Amniotic epithelial cell (primary cell): ENCODE measurements around the gene UBE2O.

ENCODE experiments used
- DNase-seq: peaks from one replicate; pipeline ENCODE4 v3.0.0-alpha.2; 2010; ENCODE audit warnings: low read depth

Gene UBE2O

DNA sequence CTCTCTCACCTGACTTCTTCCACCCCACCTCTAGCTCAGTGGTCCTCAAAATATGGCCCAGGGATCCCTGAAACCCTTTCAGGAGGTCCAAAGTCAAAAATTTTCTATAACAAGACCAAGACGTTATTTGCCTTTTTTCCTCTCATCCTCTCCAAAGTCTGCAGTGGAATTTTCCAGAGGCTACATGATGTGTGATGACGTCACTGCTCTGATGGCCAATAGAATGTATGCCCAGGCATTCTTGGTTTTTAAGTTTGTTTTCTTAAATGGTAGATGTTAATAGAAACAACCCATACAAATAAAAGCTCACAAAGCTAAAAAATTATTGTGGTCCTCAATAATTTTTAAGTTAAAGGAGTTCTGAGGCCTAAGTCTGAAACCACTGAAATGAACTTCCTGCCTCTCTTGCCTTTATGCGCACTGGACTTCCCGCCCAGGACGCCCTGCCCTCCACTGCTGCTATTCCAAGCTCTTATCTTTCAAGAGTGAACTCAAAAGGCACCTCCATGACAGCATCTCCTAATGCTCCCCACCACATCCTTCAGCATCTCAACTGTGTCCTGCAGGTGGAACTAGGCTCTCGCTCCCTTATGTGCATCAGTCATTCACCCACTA lies 13.5 kb downstream of the UBE2O start:
- no peak for DNase-seq

GRCh38 chr17:76438906-76439305 lies 14.0 kb downstream of the UBE2O start:
- DNase-seq, result no peak

DNA sequence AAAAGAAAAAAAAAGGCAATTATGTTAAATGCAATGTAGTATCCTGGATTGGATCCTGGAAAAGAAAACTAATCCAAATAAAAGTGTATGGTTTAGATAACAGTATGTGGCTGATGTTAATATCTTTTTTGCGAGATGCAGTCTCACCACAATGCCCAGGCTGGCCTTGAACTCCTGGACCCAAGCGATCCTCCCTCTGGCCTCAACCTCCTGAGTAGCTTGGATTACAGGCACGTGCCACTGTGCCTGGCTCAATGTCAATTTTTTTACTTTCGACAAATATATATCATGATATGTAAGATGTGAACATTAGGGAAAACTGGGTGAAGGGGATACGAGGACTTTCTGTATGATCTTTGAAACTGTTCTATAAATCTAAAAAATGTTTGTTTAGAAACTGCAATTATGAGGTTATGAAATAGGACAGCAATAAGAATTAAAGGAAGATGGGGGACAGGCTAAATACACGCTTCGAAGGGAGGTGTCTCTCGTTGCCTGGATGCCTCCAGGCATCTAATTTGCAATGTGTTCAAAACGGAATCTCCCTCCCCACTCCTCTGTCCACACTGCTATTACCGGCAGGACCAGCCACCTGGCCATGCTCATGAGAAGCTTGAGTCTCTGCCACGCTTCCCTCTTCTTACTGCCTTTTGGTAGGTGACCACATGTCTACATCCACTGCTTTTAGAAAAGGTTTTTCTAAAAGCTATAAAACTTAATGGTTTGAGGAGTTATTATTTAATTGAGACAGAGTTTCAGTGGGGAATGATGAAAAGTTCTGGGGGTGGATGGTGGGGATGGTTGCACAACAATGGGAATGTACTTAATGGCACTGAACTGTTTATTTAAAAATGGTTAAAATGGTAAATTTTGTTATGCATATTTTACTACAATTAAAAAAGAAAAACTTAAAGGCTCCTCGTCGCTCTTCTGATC lies 15.2 kb downstream of the UBE2O start:
- no peak for DNase-seq

GRCh38 chr17:76435751-76436150 lies 17.2 kb downstream of the UBE2O start:
- DNase-seq, result no peak

GRCh38 chr17:76434870-76435269 lies 18.1 kb downstream of the UBE2O start:
- no peak for DNase-seq

DNA sequence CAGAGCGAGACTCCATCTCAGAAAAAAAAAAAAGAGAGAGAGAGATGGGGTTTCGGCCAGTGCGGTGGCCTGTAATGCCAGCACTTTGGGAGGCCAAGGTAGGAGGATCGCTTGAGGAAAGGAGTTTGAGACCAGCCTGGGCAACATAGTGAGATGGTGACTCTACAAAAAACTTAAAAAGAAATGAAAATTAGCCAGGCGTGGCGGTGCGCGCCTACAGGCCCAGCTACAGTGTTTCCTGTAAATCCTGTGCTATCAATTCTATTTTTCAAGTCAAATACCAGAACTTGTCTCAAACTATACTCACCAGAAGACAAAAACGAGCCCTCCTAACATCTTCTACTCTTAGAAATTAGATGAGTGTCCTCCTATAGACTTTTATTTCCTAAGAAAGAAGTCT lies 19.3 kb downstream of the UBE2O start:
- DNase-seq, result no peak

GRCh38 chr17:76432712-76433336 lies 20.1 kb downstream of the UBE2O start:
- peak; percentile 31 for DNase-seq

DNA sequence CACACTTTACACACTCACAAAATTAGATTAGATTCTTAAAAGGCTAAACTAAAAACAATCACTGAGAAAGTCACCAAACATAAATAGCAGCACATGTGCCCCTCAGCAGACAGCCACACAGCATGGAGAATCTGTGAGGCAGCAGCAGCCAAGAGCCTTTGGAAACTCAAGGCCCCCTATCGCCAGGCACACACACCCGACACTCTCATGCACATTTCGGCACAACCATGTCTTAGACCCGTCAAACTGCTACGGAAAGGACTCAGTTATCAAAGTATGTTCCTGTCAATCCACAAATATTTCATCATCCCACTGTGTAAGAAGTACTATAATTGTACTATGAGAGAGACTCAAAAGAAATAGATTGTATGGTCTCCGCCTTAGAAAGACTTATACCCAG lies 20.9 kb downstream of the UBE2O start:
- no peak for DNase-seq

GRCh38 chr17:76431509-76431908 lies 21.4 kb downstream of the UBE2O start:
- no peak for DNase-seq

- peak; percentile 55 for DNase-seq
Measured at GRCh38 chr17:76428511-76428910, 24.4 kb downstream of the UBE2O start.

- DNase-seq, result peak; percentile 79
Measured at GRCh38 chr17:76427501-76428231, 25.3 kb downstream of the UBE2O start.

GRCh38 chr17:76426853-76427252 lies 26.1 kb downstream of the UBE2O start:
- no peak for DNase-seq

- DNase-seq, result no peak
Measured at GRCh38 chr17:76422860-76423259, 30.1 kb downstream of the UBE2O start.

- no peak for DNase-seq
Measured at GRCh38 chr17:76422406-76422805, 30.5 kb downstream of the UBE2O start.

DNA sequence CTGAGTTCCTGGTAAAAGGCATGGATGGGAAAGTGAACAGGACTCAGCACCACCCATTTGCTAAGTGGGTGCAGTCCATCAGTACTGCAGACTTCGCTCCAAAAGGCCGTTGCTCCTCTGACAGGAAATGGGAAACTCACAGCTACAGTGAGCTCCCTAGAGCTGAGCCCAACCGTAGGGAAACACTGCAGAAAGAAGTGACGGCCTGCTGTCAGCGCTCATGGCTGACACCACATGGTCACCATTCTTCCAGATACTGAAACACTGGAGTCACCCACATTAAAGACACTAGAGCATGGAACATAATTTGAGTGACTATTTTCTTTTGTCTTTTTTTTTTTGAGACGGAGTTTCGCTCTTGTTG lies 31.9 kb downstream of the UBE2O start:
- no peak for DNase-seq

DNA sequence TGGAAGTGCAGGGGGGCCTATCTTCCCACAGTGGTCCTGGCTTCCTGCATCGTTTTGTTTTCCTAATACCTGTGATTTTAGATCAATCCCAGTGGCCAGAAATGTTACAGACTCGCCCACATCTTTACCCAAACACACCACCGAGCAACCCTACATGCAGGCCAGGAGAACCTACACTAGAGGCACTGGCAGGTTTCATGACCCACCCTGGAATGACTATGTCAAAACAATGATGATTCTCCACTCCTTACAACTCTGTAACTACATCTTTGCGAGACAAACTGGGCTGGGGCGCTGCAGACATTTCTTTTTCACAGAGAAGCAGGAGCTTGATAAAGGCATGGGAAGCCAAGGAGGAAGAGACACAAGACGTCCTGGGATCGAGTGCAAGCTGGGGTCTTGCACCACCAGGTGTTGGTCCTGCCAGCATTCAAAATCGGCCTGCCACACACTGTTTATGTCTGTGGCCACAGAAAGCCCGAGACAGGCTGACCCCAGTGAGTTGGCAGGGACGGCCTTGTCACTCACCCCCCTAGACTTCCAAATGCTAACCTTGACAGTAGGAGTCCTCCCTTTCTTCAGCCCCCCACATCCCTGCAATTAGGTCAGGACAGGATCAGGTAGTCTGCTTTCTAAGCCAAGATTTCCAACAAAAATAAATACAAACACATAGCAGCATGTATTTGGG lies 32.5 kb downstream of the UBE2O start:
- no peak for DNase-seq

DNA sequence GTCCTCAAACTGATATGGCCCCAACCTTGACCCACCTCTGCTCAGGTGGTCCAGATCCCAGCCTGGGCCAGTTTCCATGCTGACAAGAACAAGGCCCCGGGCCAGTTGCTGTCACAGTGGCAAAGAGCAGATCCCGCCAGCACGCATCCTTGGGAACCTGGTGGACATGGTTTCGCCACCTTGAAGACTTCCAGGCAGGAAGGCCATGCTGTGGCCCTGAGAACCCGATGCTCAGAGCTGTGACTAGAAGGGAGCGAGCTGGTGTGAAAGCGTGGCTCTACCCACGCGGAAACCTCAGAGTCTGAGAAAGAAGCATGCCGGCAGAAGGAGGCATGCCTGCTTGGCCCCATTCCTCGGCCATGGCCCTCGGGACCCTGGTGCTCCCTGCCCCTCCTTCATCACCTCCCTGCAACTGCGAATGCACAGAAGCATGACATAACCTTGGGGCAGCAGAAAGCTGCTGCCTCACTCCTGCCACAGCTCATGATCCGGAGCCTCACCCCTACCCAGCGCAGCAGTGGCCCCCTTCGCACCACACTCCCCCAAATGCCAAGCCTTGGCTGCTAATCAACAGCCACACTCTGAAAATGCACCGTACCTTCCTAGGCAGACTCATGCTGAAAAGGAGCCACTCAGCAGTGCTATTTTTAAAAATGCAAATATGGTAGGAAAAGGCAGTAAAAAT lies 33.2 kb downstream of the UBE2O start:
- no peak for DNase-seq

GRCh38 chr17:76417499-76418143 lies 35.3 kb downstream of the UBE2O start:
- DNase-seq, result no peak

- no peak for DNase-seq
Measured at GRCh38 chr17:76416899-76417298, 36.1 kb downstream of the UBE2O start.

DNA sequence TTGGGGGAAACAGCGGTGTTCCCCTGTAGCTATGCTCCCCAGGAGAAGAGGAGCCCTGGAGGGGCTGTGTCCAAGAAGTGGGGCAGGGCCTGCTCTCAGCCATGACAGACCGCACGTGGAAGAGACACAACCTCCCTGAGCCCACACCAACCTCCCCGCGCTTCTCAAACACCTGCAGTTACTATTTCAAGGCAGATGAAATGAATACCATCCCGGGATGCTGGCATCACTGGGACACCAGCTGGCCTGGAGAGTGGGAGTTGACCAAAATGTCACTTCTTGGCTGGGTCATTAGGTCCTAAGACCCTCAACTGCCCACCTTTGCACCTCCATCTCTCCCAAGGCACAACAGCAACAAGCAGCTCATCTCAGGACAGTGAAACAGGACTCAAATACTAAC lies 36.5 kb downstream of the UBE2O start:
- DNase-seq, result no peak

DNA sequence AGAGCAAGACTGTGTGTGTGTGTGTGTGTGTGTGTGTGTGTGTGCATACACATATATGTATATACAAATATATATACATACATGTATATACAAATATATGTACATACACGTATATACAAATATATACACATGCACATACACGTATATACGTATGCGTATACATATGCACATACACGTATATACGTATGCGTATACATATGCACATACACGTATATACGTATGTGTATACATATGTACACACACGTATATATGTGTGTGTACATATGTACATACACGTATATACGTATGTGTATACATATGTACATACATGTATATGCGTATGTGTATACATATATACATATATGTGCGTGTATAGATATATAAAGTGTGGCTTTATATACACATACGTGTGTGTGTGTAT lies 37.2 kb downstream of the UBE2O start:
- DNase-seq, result no peak
